ENCODE results near the gene RASA1.

RASA1 gene

DNA sequence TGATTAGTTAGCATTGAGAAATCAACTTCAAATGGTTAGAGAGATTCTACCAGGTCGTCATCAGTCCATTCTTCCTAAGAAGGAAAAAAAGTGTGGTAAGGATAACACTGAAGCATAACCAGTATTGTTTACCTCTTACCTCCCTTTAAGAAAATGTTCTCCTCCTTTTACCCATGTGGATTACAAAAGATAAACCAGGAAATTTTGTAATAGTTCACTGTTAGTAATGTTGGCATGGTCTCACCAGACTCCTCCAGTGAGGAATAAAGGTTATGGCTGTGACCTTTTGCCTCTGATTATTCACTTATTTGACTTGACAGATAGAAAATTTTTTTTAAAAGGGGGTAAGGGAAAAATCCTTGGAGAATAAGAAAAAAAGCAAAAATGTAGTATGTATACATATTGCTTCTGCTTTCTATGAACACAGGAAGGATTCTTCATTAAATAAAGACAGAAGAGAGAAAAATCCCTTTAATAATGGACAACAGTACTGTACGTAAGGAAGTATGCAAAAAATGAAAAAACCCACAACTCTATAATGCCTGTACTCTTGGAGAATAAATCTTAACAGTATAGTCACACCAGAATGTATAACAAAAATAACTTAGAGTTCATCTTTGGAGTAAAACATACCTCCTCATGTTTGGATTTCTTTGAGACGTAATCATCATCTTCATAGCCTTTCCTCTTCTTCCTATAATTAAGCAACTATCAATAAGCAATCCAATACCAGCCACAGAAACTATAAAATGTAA is 126.9 kb downstream of the RASA1 start:
- H3K4me3 Mint-ChIP-seq, result no peak overlapping the region
- DNase-seq, result no peak
- TF ChIP-seq, protein P1, sequence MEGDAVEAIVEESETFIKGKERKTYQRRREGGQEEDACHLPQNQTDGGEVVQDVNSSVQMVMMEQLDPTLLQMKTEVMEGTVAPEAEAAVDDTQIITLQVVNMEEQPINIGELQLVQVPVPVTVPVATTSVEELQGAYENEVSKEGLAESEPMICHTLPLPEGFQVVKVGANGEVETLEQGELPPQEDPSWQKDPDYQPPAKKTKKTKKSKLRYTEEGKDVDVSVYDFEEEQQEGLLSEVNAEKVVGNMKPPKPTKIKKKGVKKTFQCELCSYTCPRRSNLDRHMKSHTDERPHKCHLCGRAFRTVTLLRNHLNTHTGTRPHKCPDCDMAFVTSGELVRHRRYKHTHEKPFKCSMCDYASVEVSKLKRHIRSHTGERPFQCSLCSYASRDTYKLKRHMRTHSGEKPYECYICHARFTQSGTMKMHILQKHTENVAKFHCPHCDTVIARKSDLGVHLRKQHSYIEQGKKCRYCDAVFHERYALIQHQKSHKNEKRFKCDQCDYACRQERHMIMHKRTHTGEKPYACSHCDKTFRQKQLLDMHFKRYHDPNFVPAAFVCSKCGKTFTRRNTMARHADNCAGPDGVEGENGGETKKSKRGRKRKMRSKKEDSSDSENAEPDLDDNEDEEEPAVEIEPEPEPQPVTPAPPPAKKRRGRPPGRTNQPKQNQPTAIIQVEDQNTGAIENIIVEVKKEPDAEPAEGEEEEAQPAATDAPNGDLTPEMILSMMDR (IDR thresholded peaks at IDR 0.05), result no peak
- H3K27me3 Mint-ChIP-seq (ENCODE audit: low read depth, poor library complexity), result peaks cover 2% of the 10 kb centered on the region
- H3K27ac Mint-ChIP-seq, result no peak overlapping the region
- peaks cover 45% of the 10 kb centered on the region for H3K36me3 Mint-ChIP-seq (ENCODE audit: low read depth)
- no peaks in the 10 kb centered on the region for H3K4me1 Mint-ChIP-seq
- H3K9me3 Mint-ChIP-seq, result no peaks in the 10 kb centered on the region

DNA sequence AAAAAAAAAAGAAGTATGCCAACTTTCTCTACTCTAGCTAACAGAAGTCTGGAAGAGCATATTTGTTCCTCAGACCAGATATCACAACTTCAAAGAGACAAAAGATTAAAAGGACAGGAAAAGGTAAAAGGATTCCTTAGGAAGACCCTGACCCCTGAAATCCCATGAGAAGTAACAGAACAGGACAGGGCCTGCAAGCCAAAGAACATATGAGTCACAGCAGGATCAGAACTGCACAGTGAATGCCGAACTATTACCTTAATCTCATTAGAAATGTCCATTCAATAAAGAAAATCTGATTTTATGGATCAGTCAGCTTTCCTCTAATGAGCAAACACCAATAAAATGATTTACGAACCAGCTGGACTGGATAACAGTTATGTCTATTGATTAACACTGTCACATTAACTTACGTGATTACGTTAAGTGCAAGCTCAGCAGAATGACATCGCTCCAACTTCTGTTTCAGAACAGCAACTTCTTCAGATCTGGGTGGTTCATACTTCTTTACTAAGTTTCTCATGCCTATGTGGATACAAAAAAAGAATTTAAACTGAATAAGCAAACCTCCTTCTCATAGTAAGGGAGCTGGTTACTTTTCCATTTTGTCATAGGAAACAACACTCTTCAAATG is 131.4 kb downstream of the RASA1 start:
- Mint-ChIP-seq H3K9me3 (peaks cover 8% of the 10 kb centered on the region), H3K36me3 (ENCODE audit: low read depth) (peaks cover 63% of the 10 kb centered on the region), H3K4me1 (no peaks in the 10 kb centered on the region), H3K4me3 (no peak overlapping the region), H3K27me3 (ENCODE audit: low read depth, poor library complexity) (no peaks in the 10 kb centered on the region), H3K27ac (peak overlapping the region; percentile 85)
- TF ChIP-seq, protein P1 (IDR thresholded peaks at IDR 0.05), result no peak
- no peak for DNase-seq

DNA sequence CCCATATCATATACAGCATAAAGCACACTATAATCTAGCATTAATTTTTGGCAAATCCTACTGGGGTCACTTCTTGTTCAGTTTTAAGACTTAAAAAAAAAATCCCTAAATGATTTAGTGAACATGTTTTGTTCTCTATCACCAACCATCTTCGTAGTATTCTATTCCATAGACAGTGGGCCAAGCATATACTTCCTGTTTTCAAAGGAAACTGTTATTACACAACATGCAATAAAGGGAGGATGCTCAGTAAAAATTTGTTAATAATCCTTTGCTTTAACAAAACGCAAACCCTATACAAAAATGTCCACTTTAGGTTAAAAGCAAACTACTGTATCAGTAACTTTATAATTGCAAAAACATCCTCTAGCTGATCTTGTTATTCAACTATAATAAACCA is 132.0 kb downstream of the RASA1 start:
- H3K4me1 Mint-ChIP-seq, result no peaks in the 10 kb centered on the region
- no peak for DNase-seq
- TF ChIP-seq, protein P1 (IDR thresholded peaks at IDR 0.05), result no peak
- H3K4me3 Mint-ChIP-seq, result no peak overlapping the region
- H3K27me3 Mint-ChIP-seq (ENCODE audit: low read depth, poor library complexity), result no peaks in the 10 kb centered on the region
- no peak overlapping the region for H3K27ac Mint-ChIP-seq
- H3K9me3 Mint-ChIP-seq, result peaks cover 8% of the 10 kb centered on the region
- peaks cover 64% of the 10 kb centered on the region for H3K36me3 Mint-ChIP-seq (ENCODE audit: low read depth)

DNA sequence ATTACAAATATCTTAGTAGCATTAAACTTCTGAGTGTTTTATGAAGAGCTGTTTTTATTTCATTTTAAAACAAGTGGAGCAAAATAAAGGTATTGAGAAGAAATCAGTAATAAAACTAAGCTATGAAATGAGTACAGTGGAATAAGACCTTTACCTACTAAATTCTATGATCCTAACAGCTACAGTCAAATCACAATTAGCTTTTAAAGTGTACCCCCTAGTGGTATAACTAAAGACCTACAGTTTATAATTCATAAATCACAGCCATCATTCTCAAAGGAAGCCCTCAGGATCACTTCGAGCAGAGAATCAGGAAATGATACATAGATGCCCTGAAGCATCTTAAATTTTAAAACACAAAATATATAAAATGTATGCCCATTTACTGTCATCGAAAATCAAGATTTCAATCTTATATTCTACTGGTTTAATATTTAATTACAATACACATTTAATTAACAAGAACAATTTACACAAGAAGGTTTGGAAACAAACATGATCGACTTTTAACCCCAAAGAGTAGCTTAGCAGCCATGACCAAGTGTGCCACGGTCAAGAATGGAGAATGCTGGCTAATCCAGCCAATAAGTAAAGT is 132.7 kb downstream of the RASA1 start:
- Mint-ChIP-seq H3K36me3 (ENCODE audit: low read depth) (peaks cover 58% of the 10 kb centered on the region), H3K4me3 (no peak overlapping the region), H3K27ac (no peak overlapping the region), H3K4me1 (no peaks in the 10 kb centered on the region), H3K9me3 (peaks cover 8% of the 10 kb centered on the region), H3K27me3 (ENCODE audit: low read depth, poor library complexity) (no peaks in the 10 kb centered on the region)
- TF ChIP-seq, protein P1 (IDR thresholded peaks at IDR 0.05), result peak; percentile 58
- no peak for DNase-seq

DNA sequence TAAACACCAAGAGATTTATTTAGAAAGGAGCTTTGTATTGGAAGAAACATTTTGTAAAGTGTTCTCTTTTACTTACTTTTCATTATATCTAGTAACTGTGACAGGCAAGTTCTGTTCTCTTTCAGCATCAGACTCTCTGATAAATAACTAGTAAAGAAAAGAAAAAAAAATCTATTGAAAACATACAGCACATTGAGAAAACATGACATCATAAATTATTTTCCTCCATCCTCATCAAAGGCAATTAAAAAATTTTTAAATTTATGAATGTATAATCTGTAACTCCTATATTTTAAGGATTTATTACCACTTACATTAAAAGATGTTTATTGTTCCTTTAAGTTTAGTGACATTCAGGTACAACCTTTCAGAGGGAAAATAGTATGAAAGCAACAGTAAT is 133.9 kb downstream of the RASA1 start:
- peaks cover 8% of the 10 kb centered on the region for H3K9me3 Mint-ChIP-seq
- H3K27ac Mint-ChIP-seq, result no peak overlapping the region

More for the DNA sequence above, 133.9 kb downstream of the RASA1 start:
- H3K4me1 Mint-ChIP-seq, result no peaks in the 10 kb centered on the region
- no peaks in the 10 kb centered on the region for H3K27me3 Mint-ChIP-seq (ENCODE audit: low read depth, poor library complexity)
- peaks cover 62% of the 10 kb centered on the region for H3K36me3 Mint-ChIP-seq (ENCODE audit: low read depth)
- no peak for DNase-seq
- TF ChIP-seq, protein P1 (IDR thresholded peaks at IDR 0.05), result no peak
- no peak overlapping the region for H3K4me3 Mint-ChIP-seq
